H1 (cell line): ENCODE measurements around the gene NCAM1. TPM values are rescaled to one million over a fixed set of nuclear protein-coding genes. Genes with fewer than 3 reads are reported as not detected.

Experiments used
- EP300 ChIP-seq, 2 experiments: IDR thresholded peaks; 1 replicate in 1 of 2; 2 replicates in 1 of 2; pipeline ENCODE4 v1.6.1; 2011 to 2012; ENCODE audit warnings: low read depth in 2 of 2, low read length in 2 of 2, mild to moderate bottlenecking in 2 of 2, borderline replicate concordance in 1 of 2, inconsistent platforms in 1 of 2, moderate library complexity in 1 of 2
- KDM4A ChIP-seq: IDR thresholded peaks from one replicate; pipeline ENCODE4 v1.7.1; 2012; ENCODE audit warnings: low read depth, mild to moderate bottlenecking, moderate library complexity, low read length, inconsistent platforms; ENCODE audit not compliant: severe bottlenecking
- RNF2 ChIP-seq: fragments of 200-900, 300-1000 bp; sonication (generic); IDR thresholded peaks from 2 replicates; pipeline ENCODE4 v1.7.1; 2016; ENCODE audit warnings: borderline replicate concordance, low read depth, mild to moderate bottlenecking, antibody characterized with exemption, low read length; ENCODE audit not compliant: poor library complexity, severe bottlenecking; ENCODE audit errors: missing control alignments
- RXRA ChIP-seq: IDR thresholded peaks from 2 replicates; pipeline ENCODE4 v1.6.1; 2011; ENCODE audit warnings: low read depth, mild to moderate bottlenecking, low read length, moderate library complexity; ENCODE audit not compliant: insufficient read depth
- polyA plus RNA-seq, 7 experiments: library from polyadenylated mRNA; depleted of rRNA in 3 of 7; stranded (reverse) in 5 of 7; unstranded in 2 of 7; fragments of >200 nt in 5 of 7; fragments of 200-250 nt in 2 of 7; gene quantifications; 1 replicate in 5 of 7; 2 replicates in 1 of 7; 4 replicates in 1 of 7; pipeline versions ENCODE4 v1.2.1 to v1.2.3, GENCODE V29; 2011 to 2013; ENCODE audit warnings: missing spikeins in 2 of 7, mixed read lengths in 2 of 7
- total RNA-seq: library from RNA; stranded (reverse); fragmentation: NEBNext Ultra II Directional; extraction: Animal tissue kit (Norgen Biotek cat#: 25700); gene quantifications from 2 replicates; pipeline ENCODE4 v1.2.1, GENCODE V29; 2021
- TF ChIP-seq, protein P1 (sequence below): fragments of 300-600 bp; sonication (generic); IDR thresholded peaks from 2 replicates; pipeline ENCODE4 v1.7.1; 2012; ENCODE audit warnings: low read length, moderate library complexity, mild to moderate bottlenecking, inconsistent platforms; ENCODE audit not compliant: insufficient replicate concordance

The NCAM1 gene
- total and polyA plus RNA-seq, 2 of the 8 experiments (the other 6 are each of a cell fraction or from before 2014, with no cell fraction given) = 3.1 to 4.3 TPM

DNA sequence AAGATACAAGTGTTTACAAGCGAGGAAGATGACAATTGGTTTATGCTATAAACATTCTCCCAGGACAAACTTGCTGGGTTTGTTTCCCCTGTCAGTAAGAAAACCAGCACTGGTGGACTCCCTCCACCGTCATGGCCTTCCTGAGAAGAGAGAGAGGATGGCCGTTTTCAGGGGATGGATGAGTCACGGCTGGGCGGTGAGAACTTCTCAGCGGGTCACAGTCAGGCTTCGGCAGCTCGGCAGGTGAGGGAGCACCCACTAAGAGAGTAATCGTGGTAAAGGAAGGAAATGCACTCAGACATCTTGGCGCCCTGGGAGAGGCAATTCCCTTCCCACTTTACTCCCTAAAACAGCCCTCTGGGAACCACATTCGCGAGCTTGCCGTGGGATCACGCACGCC is 83.9 kb downstream of the NCAM1 start (continued):
- TF ChIP-seq, protein P1, sequence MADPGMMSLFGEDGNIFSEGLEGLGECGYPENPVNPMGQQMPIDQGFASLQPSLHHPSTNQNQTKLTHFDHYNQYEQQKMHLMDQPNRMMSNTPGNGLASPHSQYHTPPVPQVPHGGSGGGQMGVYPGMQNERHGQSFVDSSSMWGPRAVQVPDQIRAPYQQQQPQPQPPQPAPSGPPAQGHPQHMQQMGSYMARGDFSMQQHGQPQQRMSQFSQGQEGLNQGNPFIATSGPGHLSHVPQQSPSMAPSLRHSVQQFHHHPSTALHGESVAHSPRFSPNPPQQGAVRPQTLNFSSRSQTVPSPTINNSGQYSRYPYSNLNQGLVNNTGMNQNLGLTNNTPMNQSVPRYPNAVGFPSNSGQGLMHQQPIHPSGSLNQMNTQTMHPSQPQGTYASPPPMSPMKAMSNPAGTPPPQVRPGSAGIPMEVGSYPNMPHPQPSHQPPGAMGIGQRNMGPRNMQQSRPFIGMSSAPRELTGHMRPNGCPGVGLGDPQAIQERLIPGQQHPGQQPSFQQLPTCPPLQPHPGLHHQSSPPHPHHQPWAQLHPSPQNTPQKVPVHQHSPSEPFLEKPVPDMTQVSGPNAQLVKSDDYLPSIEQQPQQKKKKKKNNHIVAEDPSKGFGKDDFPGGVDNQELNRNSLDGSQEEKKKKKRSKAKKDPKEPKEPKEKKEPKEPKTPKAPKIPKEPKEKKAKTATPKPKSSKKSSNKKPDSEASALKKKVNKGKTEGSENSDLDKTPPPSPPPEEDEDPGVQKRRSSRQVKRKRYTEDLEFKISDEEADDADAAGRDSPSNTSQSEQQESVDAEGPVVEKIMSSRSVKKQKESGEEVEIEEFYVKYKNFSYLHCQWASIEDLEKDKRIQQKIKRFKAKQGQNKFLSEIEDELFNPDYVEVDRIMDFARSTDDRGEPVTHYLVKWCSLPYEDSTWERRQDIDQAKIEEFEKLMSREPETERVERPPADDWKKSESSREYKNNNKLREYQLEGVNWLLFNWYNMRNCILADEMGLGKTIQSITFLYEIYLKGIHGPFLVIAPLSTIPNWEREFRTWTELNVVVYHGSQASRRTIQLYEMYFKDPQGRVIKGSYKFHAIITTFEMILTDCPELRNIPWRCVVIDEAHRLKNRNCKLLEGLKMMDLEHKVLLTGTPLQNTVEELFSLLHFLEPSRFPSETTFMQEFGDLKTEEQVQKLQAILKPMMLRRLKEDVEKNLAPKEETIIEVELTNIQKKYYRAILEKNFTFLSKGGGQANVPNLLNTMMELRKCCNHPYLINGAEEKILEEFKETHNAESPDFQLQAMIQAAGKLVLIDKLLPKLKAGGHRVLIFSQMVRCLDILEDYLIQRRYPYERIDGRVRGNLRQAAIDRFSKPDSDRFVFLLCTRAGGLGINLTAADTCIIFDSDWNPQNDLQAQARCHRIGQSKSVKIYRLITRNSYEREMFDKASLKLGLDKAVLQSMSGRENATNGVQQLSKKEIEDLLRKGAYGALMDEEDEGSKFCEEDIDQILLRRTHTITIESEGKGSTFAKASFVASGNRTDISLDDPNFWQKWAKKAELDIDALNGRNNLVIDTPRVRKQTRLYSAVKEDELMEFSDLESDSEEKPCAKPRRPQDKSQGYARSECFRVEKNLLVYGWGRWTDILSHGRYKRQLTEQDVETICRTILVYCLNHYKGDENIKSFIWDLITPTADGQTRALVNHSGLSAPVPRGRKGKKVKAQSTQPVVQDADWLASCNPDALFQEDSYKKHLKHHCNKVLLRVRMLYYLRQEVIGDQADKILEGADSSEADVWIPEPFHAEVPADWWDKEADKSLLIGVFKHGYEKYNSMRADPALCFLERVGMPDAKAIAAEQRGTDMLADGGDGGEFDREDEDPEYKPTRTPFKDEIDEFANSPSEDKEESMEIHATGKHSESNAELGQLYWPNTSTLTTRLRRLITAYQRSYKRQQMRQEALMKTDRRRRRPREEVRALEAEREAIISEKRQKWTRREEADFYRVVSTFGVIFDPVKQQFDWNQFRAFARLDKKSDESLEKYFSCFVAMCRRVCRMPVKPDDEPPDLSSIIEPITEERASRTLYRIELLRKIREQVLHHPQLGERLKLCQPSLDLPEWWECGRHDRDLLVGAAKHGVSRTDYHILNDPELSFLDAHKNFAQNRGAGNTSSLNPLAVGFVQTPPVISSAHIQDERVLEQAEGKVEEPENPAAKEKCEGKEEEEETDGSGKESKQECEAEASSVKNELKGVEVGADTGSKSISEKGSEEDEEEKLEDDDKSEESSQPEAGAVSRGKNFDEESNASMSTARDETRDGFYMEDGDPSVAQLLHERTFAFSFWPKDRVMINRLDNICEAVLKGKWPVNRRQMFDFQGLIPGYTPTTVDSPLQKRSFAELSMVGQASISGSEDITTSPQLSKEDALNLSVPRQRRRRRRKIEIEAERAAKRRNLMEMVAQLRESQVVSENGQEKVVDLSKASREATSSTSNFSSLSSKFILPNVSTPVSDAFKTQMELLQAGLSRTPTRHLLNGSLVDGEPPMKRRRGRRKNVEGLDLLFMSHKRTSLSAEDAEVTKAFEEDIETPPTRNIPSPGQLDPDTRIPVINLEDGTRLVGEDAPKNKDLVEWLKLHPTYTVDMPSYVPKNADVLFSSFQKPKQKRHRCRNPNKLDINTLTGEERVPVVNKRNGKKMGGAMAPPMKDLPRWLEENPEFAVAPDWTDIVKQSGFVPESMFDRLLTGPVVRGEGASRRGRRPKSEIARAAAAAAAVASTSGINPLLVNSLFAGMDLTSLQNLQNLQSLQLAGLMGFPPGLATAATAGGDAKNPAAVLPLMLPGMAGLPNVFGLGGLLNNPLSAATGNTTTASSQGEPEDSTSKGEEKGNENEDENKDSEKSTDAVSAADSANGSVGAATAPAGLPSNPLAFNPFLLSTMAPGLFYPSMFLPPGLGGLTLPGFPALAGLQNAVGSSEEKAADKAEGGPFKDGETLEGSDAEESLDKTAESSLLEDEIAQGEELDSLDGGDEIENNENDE = no peak
- no peak for TF ChIP-seq EP300 (IDR thresholded peaks at IDR 0.05; ENCODE audit: borderline replicate concordance in 1 of 2, low read depth in 2 of 2, low read length in 2 of 2)
- TF ChIP-seq RNF2 = no peak
- no peak for TF ChIP-seq KDM4A
- no peak for TF ChIP-seq RXRA
